Measurements from ENCODE around the gene OGFR.

DNA sequence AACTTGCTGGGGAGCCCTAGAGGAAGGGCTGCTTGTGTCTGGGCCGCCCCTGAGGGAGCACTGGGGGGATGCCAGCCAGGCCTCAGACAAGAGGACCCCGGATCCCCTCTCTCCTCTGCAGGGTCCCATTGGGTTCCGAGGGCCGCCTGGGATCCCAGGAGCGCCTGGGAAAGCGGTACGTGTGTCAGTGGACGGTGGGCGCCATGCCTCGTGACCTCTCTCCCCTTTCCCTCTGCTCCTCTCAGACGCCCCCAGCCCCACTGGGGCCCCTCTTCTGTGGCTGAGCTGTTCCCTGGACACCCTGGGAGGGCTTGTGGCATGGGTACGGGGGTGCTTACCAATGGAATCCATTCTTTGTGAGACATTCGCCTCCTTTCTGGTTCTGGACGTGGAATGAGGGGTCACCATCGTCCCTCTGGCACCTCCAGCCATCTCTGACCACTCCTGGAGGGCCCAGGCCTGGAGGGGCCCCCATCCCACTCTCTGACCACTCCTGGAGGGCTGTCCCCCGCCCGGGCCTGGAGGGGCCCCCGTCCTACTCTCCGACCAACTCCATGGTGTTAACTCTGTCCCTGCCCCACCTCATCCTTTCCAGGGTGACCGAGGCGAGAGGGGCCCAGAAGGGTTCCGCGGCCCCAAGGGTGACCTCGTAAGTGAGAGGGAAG is 22.1 kb downstream of the OGFR start:
- TF ChIP-seq POLR2A (IDR thresholded peaks at IDR 0.05; ENCODE audit: low read depth, low read length) = no peak
- TF ChIP-seq, protein P1, sequence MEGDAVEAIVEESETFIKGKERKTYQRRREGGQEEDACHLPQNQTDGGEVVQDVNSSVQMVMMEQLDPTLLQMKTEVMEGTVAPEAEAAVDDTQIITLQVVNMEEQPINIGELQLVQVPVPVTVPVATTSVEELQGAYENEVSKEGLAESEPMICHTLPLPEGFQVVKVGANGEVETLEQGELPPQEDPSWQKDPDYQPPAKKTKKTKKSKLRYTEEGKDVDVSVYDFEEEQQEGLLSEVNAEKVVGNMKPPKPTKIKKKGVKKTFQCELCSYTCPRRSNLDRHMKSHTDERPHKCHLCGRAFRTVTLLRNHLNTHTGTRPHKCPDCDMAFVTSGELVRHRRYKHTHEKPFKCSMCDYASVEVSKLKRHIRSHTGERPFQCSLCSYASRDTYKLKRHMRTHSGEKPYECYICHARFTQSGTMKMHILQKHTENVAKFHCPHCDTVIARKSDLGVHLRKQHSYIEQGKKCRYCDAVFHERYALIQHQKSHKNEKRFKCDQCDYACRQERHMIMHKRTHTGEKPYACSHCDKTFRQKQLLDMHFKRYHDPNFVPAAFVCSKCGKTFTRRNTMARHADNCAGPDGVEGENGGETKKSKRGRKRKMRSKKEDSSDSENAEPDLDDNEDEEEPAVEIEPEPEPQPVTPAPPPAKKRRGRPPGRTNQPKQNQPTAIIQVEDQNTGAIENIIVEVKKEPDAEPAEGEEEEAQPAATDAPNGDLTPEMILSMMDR (IDR thresholded peaks at IDR 0.05; ENCODE audit: extremely low read depth in 1 of 2, insufficient read depth in 1 of 2, low read depth in 1 of 2, low read length in 2 of 2) = no peak
- no peak for TF ChIP-seq EZH2 (IDR thresholded peaks at IDR 0.05; ENCODE audit: borderline replicate concordance, low read depth, low read length, severe bottlenecking)
- TF ChIP-seq POLR2AphosphoS5 (IDR thresholded peaks at IDR 0.05; ENCODE audit: insufficient read depth, low read depth, low read length) = no peak
- TF ChIP-seq, protein P2, sequence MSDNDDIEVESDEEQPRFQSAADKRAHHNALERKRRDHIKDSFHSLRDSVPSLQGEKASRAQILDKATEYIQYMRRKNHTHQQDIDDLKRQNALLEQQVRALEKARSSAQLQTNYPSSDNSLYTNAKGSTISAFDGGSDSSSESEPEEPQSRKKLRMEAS (IDR thresholded peaks at IDR 0.05; ENCODE audit: insufficient read depth, insufficient read length) = no peak
- TF ChIP-seq GATA2 (IDR thresholded peaks at IDR 0.05; ENCODE audit: insufficient read depth, insufficient read length, low read depth, low read length) = no peak
- no peak for TF ChIP-seq JUN (IDR thresholded peaks at IDR 0.05; ENCODE audit: borderline replicate concordance, insufficient read depth, insufficient read length, low read depth)
